ENCODE measurements around the gene CCDC18.
"Not testable (repeated sequence)": the region's sequence is repeated elsewhere in the genome, so short reads cannot be mapped to it uniquely, and the experiment has no call there.

Gene CCDC18

DNA sequence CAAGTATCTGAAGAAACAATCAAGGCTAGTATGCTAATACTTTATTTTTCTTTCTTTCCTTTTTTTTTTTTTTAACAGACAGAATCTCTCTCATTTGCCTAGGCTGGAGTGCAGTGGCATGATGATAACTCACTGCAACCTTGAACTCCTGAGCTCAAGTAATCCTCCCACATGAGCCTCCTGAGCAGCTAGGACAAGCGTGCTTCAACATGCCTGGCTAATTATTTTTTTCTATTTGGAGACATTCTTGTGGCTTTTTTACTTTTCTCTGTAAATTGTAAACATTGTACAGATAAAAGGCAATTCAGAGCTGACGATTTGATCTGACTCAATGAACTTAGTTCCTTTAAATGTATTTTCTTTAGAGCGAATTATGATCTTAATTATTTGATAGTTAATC is 41.4 kb downstream of the CCDC18 start:
- no peak overlapping the region for H3K4me3 ChIP-seq (ENCODE audit: low read length)
- DNase-seq (ENCODE audit: low read depth, low spot score), result no peak

DNA sequence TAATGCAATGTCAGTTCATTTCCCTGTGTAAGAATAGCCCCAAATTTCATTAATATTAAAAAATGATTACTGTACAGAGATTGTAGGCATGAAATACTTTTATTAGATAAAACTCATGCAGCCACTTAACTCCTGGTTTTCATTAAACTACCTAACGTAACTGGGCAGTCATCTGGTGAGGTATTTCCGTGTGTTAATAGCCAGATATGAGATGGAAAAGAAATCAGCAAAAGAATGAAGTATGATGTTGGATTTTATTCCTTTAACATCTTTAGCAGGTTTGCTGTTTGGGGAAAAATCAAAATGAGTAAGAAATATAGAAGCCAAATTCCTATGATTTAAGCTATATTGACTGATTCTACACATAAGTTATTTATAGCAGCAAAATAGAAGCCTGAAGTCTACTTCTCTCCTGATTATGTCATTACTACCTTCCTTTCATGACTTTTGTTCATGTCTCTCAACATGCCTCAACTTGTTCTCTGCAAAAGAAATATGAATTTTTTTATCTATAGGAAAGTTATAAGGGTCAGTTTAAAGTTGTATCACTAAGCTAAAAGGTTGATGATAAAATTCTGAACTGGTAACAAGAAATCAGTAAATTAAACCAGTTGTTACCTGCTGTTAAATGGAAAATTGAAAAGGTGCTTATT is 42.6 kb downstream of the CCDC18 start:
- DNase-seq (ENCODE audit: low read depth, low spot score), result no peak

DNA sequence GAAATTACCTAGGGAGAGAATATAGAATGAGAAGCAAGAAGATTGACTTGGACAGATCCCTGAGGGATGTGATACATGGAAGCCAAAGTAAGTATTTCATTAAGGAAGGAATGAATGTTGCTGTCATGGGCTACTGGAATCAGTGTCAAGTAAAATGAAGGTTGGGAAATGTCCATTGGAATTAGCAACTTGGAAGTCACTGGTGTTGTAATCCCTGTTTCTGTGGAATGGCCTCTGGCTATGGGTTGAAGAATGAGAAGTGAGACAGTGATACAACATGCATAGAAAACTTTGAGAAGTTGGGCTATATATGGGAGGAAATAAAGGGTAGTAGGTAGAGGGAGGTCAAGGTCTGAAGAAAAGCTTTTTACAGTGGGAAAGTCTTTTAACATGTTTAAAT is 54.7 kb downstream of the CCDC18 start:
- no peak overlapping the region for H3K4me3 ChIP-seq (ENCODE audit: low read length)
- DNase-seq (ENCODE audit: low read depth, low spot score), result no peak

More for the DNA sequence above, 42.6 kb downstream of the CCDC18 start:
- H3K4me3 ChIP-seq (ENCODE audit: low read length), result no peak overlapping the region

DNA sequence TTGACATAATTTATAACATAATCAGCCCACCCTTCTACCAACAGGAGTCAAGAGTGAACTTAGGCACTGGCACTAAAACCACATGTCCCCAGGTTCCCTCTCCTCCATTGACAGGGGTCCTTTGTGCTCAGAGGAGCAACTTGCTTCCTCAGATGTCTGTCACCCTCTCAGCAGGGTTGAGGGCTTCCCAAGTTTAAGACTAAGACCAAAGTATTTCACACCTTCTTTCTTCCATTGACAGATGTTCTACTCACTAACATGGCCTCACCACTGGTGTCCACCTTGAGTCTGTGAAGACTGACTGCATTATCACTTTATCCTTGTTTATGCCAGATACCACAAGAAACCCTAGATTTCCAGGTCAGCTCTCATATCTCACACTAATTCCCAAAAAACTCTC is 56.5 kb downstream of the CCDC18 start:
- DNase-seq (ENCODE audit: low read depth, low spot score), result no peak
- no peak overlapping the region for H3K4me3 ChIP-seq (ENCODE audit: low read length)

DNA sequence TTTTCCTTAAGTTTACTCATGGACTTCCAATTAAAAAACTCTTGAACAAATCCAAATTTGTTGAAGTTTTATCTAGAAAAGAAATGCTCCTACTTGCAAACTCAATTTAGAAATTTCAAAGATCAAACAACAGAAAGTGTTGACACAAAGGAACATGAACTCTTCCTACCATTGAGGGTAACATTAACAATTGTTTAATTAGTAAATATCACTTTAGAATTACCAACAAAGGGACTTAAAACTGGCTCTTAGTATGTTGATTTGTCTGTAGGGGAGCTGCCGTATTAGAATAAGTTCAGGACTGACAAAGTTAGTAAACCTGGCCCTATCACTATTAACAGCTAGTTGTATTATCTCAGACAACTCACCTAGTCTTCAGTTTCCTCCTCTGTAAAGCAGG is 57.9 kb downstream of the CCDC18 start:
- no peak for DNase-seq (ENCODE audit: low read depth, low spot score)
- no peak overlapping the region for H3K4me3 ChIP-seq (ENCODE audit: low read length)

DNA sequence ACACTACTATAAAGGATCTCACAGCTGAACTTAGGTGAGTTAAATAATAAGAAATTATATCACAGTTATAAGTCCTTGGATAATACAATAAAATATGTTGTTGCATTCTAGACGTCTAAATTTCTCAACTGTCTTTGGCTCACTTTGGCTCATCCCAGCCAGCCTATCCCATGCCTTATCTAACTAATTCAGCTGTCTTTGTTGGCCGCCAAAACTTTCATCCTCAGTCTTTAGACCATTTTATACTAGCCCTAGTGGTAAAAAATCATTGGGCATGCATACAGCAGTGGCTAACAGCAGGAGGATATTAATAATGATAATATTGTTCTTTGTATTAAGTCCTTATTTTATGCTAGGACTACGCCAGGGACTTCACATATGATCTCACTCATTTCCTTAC is 59.3 kb downstream of the CCDC18 start:
- no peak for DNase-seq (ENCODE audit: low read depth, low spot score)
- H3K4me3 ChIP-seq (ENCODE audit: low read length), result no peak overlapping the region

DNA sequence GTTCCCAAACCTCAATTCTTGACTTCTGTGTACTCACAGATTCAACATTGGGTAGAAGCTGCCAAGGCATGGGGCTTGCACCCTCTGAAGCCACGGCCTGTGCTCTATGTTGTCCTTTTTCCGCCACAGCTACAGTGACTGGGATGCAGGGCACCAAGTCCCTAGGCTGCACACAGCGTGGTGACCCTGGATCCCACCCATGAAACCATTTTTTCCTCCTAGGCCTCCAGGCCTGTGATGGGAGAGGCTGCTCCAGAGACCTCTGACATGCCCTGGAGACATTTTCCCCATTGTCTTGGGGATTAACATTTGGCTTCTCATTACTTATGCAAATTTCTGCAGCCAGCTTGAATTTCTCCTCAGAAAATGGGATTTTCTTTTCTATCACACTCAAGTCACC is 62.7 kb downstream of the CCDC18 start:
- not testable (repeated sequence) for DNase-seq (ENCODE audit: low read depth, low spot score); H3K4me3 ChIP-seq (ENCODE audit: low read length)

DNA sequence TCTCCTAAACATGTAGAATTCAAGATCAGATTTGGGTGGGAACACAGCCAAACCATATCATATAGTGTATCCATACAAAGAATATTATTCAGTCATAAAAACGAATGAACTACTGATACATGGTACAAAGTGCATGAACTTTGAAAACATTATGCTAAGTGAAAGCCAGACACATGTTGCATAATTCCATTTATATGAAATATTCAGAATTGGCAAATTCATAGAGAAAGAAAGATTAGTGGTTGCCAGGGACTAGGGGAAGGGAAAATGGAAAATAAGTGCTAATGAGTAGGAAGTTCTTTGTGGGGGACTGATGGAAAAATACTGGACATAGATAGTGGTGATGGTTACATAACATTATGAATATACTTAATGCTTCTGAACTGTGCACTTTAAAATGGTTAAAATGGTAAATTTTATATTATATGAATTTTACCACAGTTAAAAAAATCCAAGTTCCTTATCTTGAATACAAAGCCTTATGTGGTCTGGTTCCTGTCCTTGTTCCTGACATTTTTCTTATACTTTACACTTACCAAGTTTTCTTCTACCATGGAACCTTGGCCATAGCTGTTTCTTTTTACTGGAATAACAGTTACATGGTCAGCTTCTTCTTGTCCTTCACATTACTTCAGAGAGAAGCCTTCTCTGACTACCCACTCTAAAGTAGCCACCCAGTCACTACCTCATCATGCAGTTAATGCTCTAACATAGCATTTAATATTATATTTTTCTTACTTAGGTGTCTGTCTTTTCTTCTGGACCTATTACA is 64.0 kb downstream of the CCDC18 start:
- no peak for DNase-seq (ENCODE audit: low read depth, low spot score)
- no peak overlapping the region for H3K4me3 ChIP-seq (ENCODE audit: low read length)

DNA sequence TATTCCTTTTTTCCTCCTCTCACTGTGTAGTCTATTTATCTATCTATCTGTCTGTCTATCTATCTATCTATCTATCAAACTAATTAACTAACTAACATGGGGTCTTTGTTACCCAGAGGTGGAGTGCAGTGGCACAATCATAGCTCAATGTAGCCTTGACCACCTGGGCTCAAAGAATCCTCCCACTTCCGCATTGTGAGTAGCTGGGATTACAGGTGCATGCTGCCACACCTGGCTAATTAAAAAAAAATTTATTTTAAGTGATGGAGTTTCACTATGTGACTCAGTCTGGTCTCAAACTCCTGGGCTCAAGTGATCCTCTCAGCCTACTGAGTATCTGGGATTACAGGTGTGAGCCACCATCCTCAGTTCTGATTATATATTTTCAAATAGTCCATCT is 71.4 kb downstream of the CCDC18 start:
- no peak overlapping the region for H3K4me3 ChIP-seq (ENCODE audit: low read length)
- no peak for DNase-seq (ENCODE audit: low read depth, low spot score)

DNA sequence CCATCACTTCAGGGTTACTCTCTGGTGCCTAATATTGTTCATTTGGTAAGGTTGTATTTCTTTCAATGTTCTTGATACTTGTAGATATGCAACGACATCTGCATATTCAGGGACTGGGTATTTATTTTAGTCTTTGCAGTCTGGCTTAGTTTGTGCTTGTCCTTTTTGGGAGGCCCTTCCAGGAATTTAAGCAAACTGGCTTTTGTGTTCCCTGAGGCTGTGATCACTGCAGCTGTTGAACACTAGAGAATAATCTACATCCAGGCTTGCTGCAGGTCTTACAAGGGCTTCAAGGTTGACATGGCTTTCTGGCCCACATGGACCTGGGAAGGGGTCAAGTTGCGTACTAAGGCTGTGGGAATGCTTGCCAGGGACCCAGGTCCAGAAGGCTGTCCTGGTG is 72.1 kb downstream of the CCDC18 start:
- no peak for DNase-seq (ENCODE audit: low read depth, low spot score)
- H3K4me3 ChIP-seq (ENCODE audit: low read length), result no peak overlapping the region

DNA sequence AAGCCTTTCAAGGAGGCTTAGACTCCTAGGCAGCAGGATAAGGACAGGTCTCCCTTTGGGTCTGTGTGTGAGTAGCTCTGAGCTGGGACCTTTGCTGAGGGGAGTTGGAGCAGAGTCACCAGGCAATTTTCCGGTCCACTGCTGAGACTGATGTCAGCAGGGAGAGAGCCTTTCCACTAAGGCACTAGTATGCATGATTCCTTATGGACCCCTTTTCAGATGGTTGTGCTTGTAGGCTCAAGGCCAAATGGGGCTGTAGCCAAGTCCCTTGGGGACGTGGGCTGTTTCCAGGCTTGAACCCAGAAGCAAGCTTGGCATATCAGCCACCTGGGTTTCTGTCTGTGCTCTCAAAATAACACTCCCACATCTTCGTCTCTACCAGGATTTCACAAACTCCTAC is 73.0 kb downstream of the CCDC18 start:
- H3K4me3 ChIP-seq (ENCODE audit: low read length), result no peak overlapping the region
- DNase-seq (ENCODE audit: low read depth, low spot score), result no peak

DNA sequence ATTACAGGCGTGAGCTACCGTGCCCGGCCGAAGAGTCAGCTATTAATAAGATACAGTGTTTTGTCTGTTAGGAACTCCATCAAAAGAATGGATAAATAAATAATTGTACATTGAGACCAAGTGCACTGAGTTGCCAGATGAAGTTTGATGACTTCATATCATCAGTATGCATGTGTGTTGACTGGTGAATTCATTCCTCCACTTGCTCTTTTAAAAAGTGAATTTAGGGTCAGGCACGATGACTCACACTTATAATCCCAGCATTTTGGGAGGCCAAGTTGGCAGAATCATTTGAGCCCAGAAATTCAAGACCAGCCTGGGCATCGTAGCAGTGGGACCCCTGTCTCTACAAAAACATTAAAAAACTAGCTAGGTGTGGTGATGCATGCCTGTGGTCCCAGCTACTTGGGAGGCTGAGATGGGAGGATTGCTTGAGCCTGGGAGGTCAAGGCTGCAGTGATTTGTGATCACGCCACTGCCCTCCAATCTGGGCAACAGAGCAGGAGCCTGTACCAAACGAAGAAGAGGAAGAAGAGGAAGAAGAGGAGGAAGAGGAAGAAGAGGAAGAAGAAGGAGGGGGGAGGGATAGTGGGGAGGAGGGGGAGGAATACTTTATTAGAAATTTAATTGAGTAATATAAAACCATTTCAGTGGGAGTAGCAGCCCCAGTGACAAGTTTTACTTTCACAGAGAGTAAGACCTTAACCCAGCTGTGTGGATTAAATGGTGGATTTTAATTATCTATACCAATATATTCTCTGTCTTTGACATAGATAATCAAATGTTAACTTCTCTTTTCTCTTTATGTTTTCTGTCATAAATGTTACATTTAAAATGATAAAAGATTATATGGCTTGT is 74.9 kb downstream of the CCDC18 start:
- no peak for DNase-seq (ENCODE audit: low read depth, low spot score)
- no peak overlapping the region for H3K4me3 ChIP-seq (ENCODE audit: low read length)

DNA sequence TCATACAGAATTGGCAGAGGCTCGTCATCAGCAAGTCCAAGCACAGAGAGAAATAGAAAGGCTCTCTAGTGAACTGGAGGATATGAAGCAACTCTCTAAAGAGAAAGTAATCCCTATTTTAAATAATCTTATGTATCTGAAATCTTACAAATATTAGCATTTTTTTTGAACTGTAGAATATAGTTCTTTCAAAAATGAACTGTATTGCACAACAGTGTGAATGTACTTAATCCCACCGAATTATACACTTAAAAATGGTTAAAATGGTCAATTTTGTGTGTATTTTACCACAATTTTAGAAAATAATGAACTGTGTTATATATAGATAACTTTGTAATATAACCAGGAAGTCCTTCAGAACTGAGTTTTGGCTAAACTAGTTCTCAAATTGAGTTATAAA is 75.9 kb downstream of the CCDC18 start:
- no peak overlapping the region for H3K4me3 ChIP-seq (ENCODE audit: low read length)
- DNase-seq (ENCODE audit: low read depth, low spot score), result no peak

DNA sequence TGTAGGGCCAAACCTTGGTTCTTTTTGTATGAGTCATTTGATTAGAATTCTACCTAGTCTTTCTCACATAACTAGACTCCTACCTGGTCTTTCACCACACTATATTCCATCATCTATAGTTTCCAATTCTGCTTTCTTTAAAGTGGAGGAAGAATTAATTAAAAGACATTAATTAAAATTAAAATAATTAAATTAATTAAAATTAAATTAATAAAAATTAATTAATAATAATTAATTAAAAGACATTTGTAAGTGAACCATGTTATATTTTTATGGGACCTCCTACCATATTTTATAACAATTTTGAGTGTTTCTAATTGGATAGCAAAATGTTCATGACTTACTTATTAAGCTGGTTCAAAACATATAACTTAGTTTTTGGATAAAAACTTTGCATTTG is 77.4 kb downstream of the CCDC18 start:
- no peak overlapping the region for H3K4me3 ChIP-seq (ENCODE audit: low read length)
- DNase-seq (ENCODE audit: low read depth, low spot score), result no peak

DNA sequence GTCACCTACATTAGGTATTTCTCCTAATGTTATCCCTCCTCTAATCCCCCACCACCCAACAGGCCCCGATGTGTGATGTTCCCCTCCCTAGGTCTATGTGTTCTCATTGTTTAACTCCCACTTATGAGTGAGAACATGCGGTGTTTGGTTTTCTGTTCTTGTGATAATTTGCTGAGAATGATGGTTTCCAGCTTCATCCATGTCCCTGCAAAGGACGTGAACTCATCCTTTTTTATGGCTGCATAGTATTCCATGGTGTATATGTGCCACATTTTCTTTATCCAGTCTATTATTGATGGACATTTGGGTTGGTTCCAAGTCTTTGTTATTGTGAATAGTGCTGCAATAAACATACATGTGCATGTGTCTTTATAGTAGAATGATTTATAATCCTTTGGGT is 80.2 kb downstream of the CCDC18 start:
- H3K4me3 ChIP-seq (ENCODE audit: low read length); DNase-seq (ENCODE audit: low read depth, low spot score): not testable (repeated sequence)

DNA sequence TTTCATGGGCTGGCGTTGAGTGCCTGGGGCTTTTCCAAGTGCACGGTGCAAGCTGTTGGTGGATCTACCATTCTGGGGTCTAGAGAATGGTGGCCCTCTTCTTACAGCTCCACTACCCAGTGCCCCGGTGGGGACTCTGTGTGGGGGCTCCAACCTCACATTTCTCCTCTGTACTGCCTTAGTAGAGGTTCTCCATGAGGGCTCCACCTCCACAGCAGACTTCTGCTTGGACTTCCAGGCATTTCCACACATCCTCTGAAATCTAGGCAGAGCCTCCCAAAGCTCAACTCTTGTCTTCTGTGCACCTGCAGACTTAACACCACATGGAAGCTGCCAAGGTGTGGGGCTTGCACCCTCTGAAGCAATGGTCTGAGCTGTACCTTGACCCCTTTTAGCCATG is 82.1 kb downstream of the CCDC18 start:
- no peak for DNase-seq (ENCODE audit: low read depth, low spot score)
- H3K4me3 ChIP-seq (ENCODE audit: low read length), result no peak overlapping the region

DNA sequence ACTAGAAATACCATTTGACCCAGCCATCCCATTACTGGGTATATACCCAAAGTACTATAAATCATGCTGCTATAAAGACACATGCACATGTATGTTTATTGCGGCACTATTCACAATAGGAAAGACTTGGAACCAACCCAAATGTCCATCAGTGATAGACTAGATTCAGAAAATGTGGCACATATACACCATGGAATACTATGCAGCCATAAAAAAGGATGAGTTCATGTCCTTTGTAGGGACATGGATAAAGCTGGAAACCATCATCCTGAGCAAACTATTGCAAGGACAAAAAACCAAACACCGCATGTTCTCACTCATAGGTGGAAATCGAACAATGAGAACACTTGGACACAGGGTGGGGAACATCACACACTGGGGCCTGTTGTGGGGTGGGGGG is 88.4 kb downstream of the CCDC18 start:
- DNase-seq (ENCODE audit: low read depth, low spot score); H3K4me3 ChIP-seq (ENCODE audit: low read length): not testable (repeated sequence)

DNA sequence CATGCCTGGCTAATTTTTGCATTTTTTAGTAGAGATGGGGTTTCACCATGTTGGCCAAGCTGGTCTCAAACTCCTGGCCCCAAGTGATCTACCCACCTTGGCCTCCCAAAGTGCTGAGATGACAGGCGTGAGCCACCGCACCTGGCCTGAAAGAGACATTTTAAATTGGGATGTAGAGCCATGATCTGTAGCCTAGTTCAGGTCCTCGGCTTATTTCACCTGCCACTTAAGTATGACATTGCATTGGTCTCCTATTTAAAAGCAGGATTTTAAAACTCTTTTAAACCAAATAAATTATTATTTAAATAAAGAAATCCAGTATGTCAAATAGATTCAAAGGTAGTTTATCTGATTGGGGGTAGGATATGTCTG is 94.7 kb downstream of the CCDC18 start:
- DNase-seq (ENCODE audit: low read depth, low spot score); H3K4me3 ChIP-seq (ENCODE audit: low read length): not testable (repeated sequence)

DNA sequence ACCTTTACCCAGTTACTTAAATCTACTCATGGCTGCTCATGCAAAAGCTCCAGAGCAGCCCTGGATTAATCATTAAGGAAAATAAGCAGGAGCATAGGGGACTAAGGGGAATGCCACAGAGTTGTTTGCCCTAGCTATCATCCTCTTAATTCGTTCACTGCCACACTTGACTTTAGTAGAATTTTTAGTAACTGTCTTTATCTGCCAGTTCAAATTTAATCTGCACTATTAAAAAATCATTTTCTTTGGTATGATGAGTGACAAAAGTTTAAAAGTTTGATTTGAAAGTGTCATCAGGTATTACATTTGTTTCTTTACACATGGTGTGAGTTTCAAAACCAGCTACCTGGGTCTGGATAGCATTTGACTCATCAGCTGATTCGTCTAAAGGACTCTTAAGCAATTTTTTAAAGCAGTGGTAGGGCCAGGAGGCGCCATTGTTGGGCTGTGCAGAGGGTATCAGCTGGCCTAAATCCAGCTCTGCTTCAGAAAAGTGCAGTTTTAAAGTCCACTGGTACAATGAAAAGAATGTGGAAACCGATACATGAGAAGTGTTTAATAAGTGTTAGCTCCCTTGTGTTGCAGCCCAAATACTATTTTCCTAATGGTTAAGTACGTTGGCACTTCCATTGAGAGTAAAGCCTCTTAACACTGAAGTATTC is 95.2 kb downstream of the CCDC18 start:
- no peak for DNase-seq (ENCODE audit: low read depth, low spot score)
- no peak overlapping the region for H3K4me3 ChIP-seq (ENCODE audit: low read length)

DNA sequence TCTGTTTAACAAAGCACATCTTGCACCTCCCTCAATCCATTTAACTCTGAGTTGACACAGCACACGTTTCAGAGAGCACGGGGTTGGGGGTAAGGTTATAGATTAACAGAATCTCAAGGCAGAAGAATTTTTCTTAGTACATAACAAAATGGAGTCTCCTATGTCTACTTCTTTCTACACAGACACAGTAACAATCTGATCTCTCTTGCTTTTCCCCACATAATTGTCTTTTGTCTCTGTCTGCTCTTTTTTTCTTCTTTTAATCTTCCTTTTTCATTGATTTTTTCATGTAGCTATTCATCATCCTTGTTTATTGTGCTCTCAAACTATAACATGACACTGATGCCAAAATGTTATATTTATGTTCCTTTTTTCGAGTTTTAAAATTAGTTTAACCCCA is 97.0 kb downstream of the CCDC18 start:
- not testable (repeated sequence) for DNase-seq (ENCODE audit: low read depth, low spot score); H3K4me3 ChIP-seq (ENCODE audit: low read length)
